ENCODE data around the gene TOR4A.
"Not testable (repeated sequence)": the region's sequence is repeated elsewhere in the genome, so short reads cannot be mapped to it uniquely, and the experiment has no call there.

TOR4A gene

DNA sequence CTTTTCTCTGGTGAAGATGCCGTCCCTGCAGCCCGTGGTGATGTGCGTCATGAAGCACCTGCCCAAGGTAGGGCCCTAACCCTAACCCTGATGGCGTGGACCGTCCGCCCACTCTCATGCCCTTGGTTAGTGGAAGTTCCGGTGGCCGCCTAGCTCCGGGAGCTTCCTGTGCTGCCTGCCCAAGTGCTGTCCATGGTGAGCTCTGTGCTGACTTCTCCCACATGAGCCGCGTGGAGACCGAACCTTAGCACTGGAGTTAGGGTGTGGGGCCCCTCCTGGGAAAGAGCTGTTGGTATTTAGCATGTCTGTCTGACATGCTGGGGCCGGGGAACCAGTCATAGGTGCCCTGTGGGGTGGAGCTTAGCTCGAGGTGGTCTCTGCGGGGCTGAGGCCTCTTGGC is 21.2 kb upstream of the TOR4A start:
- Histone ChIP-seq H3K27ac (no peak overlapping the region), H3K4me3 (ENCODE audit: low read depth, low read length) (no peak overlapping the region), H3K9me3 (ENCODE audit: severe bottlenecking) (no peaks in the 10 kb centered on the region), H3K36me3 (peaks cover 3% of the 10 kb centered on the region; the same call in 1 of the 2 replicates), H3K27me3 (ENCODE audit: insufficient read depth, low read depth, severe bottlenecking) (no peaks in the 10 kb centered on the region)
- TF ChIP-seq, protein P1, sequence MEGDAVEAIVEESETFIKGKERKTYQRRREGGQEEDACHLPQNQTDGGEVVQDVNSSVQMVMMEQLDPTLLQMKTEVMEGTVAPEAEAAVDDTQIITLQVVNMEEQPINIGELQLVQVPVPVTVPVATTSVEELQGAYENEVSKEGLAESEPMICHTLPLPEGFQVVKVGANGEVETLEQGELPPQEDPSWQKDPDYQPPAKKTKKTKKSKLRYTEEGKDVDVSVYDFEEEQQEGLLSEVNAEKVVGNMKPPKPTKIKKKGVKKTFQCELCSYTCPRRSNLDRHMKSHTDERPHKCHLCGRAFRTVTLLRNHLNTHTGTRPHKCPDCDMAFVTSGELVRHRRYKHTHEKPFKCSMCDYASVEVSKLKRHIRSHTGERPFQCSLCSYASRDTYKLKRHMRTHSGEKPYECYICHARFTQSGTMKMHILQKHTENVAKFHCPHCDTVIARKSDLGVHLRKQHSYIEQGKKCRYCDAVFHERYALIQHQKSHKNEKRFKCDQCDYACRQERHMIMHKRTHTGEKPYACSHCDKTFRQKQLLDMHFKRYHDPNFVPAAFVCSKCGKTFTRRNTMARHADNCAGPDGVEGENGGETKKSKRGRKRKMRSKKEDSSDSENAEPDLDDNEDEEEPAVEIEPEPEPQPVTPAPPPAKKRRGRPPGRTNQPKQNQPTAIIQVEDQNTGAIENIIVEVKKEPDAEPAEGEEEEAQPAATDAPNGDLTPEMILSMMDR (IDR thresholded peaks at IDR 0.05; ENCODE audit: low read depth, low read length) = no peak
- DNase-seq = no peak

DNA sequence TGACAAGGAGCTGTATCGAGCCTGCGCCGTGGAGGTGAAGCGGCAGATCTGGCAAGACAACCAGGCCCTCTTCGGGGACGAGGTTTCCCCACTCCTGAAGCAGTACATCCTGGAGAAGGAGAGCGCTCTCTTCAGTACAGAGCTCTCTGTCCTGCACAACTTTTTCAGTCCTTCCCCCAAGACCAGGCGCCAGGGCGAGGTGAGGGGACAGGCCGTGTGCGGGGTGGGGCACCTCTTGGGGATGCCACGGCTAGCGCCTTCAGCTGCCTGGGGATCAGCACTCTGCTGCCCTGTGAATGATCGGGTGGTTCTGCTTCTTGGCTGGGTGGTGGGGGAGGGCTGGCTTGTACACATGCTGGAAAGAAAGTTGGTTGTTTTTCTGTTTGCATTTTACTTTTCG is 20.7 kb upstream of the TOR4A start:
- no peak for DNase-seq
- TF ChIP-seq, protein P1 (IDR thresholded peaks at IDR 0.05; ENCODE audit: low read depth, low read length) = no peak

DNA sequence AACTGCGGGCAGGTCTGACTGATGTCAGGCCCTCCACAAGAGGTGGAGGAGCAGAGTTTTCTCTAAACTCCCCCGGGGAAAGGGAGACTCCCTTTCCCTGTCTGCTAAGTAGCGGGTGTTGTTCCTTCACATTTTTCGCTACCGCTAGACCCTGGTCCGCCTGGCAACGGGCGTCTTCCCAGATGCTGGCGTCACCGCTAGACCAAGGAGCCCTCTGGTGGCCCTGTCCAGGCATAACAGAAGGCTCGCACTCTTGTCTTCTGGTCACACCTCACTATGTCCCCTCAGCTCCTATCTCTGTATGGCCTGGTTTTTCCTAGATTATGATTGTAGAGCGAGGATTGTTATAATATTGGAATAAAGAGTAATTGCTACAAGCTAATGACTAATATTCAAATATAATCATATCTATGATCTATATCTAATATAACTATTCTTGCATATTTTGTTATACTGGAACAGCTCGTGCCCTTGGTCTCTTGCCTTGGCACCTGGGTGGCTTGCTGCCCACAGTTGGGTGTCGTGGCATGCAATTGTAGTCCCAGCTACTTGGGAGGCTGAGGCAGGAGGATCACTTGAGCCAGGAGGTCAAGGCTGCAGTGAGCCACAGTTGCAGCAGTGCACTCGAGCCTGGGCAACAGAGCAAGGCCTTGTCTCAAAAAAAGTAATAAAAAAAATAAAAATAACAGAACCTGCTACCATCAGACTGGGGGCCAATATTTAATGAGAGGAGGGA is 15.2 kb upstream of the TOR4A start:
- not testable (repeated sequence) for H3K27ac ChIP-seq; DNase-seq; H3K27me3 ChIP-seq (ENCODE audit: insufficient read depth, low read depth, severe bottlenecking); H3K36me3 ChIP-seq; H3K9me3 ChIP-seq (ENCODE audit: severe bottlenecking); H3K4me3 ChIP-seq (ENCODE audit: low read depth, low read length)

More for the DNA sequence above, 20.7 kb upstream of the TOR4A start:
- peaks cover 3% of the 10 kb centered on the region; the same call in 1 of the 2 replicates for H3K36me3 ChIP-seq
- H3K4me3 ChIP-seq (ENCODE audit: low read depth, low read length) = no peak overlapping the region
- no peak overlapping the region for H3K27ac ChIP-seq
- no peaks in the 10 kb centered on the region for H3K9me3 ChIP-seq (ENCODE audit: severe bottlenecking)
- no peaks in the 10 kb centered on the region for H3K27me3 ChIP-seq (ENCODE audit: insufficient read depth, low read depth, severe bottlenecking)

DNA sequence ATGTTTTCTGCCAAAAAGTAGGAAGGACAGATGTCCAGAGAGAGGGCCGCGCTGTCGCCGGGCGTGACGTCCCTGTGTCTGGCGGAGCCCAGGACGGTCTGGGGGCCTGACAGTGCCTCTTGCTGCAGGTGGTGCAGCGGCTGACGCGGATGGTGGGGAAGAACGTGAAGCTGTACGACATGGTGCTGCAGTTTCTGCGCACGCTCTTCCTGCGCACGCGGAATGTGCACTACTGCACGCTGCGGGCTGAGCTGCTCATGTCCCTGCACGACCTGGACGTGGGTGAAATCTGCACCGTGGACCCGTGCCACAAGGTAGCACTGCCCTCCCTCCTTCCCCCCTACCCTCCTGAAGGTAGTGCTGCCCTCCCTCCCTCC is 14.6 kb upstream of the TOR4A start:
- TF ChIP-seq, protein P1 (IDR thresholded peaks at IDR 0.05; ENCODE audit: low read depth, low read length) = no peak
- no peak for DNase-seq
- Histone ChIP-seq H3K4me3 (ENCODE audit: low read depth, low read length) (no peak overlapping the region), H3K9me3 (ENCODE audit: severe bottlenecking) (no peaks in the 10 kb centered on the region), H3K36me3 (no peaks in the 10 kb centered on the region), H3K27ac (no peak overlapping the region), H3K27me3 (ENCODE audit: insufficient read depth, low read depth, severe bottlenecking) (no peaks in the 10 kb centered on the region)

DNA sequence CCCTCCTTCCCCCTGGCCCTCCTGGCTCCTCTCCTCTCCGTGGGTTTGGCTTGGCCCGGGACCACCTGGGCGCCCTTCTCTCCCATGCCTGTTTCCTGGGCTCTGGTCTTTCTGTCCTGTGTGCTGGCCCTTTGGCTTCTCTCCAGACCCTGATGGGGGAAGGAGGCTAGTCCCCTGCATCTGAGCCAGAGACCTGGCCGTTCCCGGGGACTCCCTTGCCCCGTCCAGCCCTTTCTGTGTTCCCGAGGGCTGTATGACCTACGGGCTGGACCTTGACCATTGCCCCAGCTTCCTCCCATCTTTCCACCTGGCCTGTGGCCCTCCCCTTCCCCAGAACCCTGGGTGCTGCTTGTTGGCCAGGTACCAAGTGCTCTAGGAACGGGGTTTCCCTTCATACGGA is 14.0 kb upstream of the TOR4A start:
- peaks cover under 1% of the 10 kb centered on the region; the same call in 1 of the 2 replicates for H3K36me3 ChIP-seq
- H3K9me3 ChIP-seq (ENCODE audit: severe bottlenecking) = no peaks in the 10 kb centered on the region
- H3K27ac ChIP-seq = no peak overlapping the region
- no peaks in the 10 kb centered on the region for H3K27me3 ChIP-seq (ENCODE audit: insufficient read depth, low read depth, severe bottlenecking)
- no peak overlapping the region for H3K4me3 ChIP-seq (ENCODE audit: low read depth, low read length)
- DNase-seq = no peak
- TF ChIP-seq, protein P1 (IDR thresholded peaks at IDR 0.05; ENCODE audit: low read depth, low read length) = no peak

DNA sequence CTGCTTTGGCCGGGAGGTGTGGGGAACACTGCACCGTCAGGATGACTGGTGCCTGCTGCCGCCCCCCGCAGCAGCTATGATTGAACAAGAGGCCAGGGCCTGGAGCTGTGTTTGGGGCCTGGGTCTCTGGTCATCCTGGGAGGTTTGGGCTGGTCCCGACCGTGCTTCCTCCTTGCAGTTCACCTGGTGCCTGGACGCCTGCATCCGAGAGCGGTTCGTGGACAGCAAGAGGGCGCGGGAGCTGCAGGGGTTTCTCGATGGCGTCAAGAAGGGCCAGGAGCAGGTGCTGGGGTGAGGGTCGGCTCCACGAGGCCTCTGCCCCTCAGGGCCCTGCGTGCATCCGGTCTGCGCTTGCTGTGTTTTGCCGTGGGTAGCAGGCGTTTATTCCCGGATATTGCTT is 13.5 kb upstream of the TOR4A start:
- Histone ChIP-seq H3K9me3 (ENCODE audit: severe bottlenecking) (no peaks in the 10 kb centered on the region), H3K27ac (no peak overlapping the region), H3K36me3 (peaks cover 4% of the 10 kb centered on the region; the same call in 1 of the 2 replicates), H3K4me3 (ENCODE audit: low read depth, low read length) (no peak overlapping the region), H3K27me3 (ENCODE audit: insufficient read depth, low read depth, severe bottlenecking) (no peaks in the 10 kb centered on the region)
- TF ChIP-seq, protein P1 (IDR thresholded peaks at IDR 0.05; ENCODE audit: low read depth, low read length) = no peak
- no peak for DNase-seq

Data from WERI-Rb-1 (cell line).